ENCODE measurements around the gene TSBP1. TPM values are rescaled to one million over a fixed set of nuclear protein-coding genes. Genes with fewer than 3 reads are reported as not detected.

The TSBP1 gene
- total and polyA plus RNA-seq, 2 of the 8 experiments (the other 6 are each of a cell fraction or from before 2014, with no cell fraction given): not detected

GRCh38 chr6:32293695-32294094 is 78.0 kb downstream of the TSBP1 start:
- H4K8ac ChIP-seq (ENCODE audit: extremely low read depth, insufficient read depth, low read length): no peak overlapping the region
- no peak overlapping the region for H2BK5ac ChIP-seq (ENCODE audit: low read depth, low read length)
- H3K9ac ChIP-seq (replicated peaks in 1 of 4; ENCODE audit: extremely low read depth in 1 of 4, low read depth in 3 of 4, low read length in 3 of 4): no peak overlapping the region
- H3K79me2 ChIP-seq (ENCODE audit: control insufficient read depth in 1 of 2, insufficient read depth in 2 of 2, low read length in 2 of 2): no peaks in the 10 kb centered on the region
- H3K4me1 ChIP-seq (replicated peaks in 1 of 4; ENCODE audit: control insufficient read depth in 3 of 4, insufficient read depth in 4 of 4, low read length in 3 of 4): no peaks in the 10 kb centered on the region
- H3K79me1 ChIP-seq (ENCODE audit: low read depth, low read length): no peaks in the 10 kb centered on the region
- H2BK120ac ChIP-seq (replicated peaks; ENCODE audit: low read depth, low read length): no peak overlapping the region
- H3K14ac ChIP-seq (ENCODE audit: insufficient read length): no peak overlapping the region
- H4K5ac ChIP-seq (ENCODE audit: insufficient read length, low read depth, low read length): no peak overlapping the region
- DNase-seq (ENCODE audit: low read depth in 1 of 2, low spot score in 2 of 2): no peak
- no peak overlapping the region for H2AK5ac ChIP-seq (ENCODE audit: low read depth, low read length)
- H3K27ac ChIP-seq (ENCODE audit: low read depth, low read length): no peak overlapping the region
- H3K9me3 ChIP-seq (ENCODE audit: insufficient read depth in 2 of 2, low read depth in 1 of 2, low read length in 1 of 2): no peaks in the 10 kb centered on the region
- no peak overlapping the region for H3K4ac ChIP-seq (replicated peaks; ENCODE audit: insufficient read length, low read depth, low read length)
- no peaks in the 10 kb centered on the region for H4K20me1 ChIP-seq (replicated peaks in 1 of 2; ENCODE audit: control insufficient read depth in 1 of 2, insufficient read depth in 2 of 2, low read length in 2 of 2)
- POLR2A ChIA-PET (ENCODE audit: partially characterized antibody): no interaction called here
- no peak overlapping the region for H3K4me3 ChIP-seq (ENCODE audit: extremely low read depth in 1 of 4, insufficient read depth in 2 of 4, low read depth in 3 of 4, low read length in 4 of 4)
- no peak overlapping the region for H2BK12ac ChIP-seq (ENCODE audit: low read depth, low read length)
- H3K27me3 ChIP-seq (replicated peaks in 1 of 4; ENCODE audit: control insufficient read depth in 3 of 4, extremely low read depth in 1 of 4, insufficient read depth in 3 of 4, low read length in 3 of 4): no peaks in the 10 kb centered on the region
- CTCF ChIA-PET (ENCODE audit: partially characterized antibody): interaction anchor here (1.8 kb wide), 1 partner anchor 15 kb away, joined by 3 read pairs; no protein-coding TSS in a partner anchor
- H3K23me2 ChIP-seq (ENCODE audit: low read depth, low read length): no peaks in the 10 kb centered on the region
- no peak overlapping the region for H2AFZ ChIP-seq (ENCODE audit: low read length)
- no peak overlapping the region for H3K18ac ChIP-seq (ENCODE audit: extremely low read depth, low read length)
- FAIRE-seq: no peak
- no peak overlapping the region for H2BK15ac ChIP-seq (ENCODE audit: low read length)
- WGBS, 2 experiments (ENCODE audit: extremely low coverage in 1 of 2, insufficient coverage in 1 of 2, insufficient read length in 1 of 2, insufficient replicate concordance in 2 of 2, low coverage in 1 of 2, low lambda C conversion rate in 2 of 2, missing lambda C conversion rate in 1 of 2): 93% methylated on average over 4 of the region's 4 CpGs; no CpG with 5 or more reads in 1 of the 2 experiments
- H4K91ac ChIP-seq (replicated peaks; ENCODE audit: insufficient read length, low read length): no peak overlapping the region
- H3K56ac ChIP-seq (replicated peaks; ENCODE audit: insufficient read length, low read depth, low read length): no peak overlapping the region
- H3K4me2 ChIP-seq (ENCODE audit: insufficient read depth in 1 of 2, low read depth in 2 of 2, low read length in 2 of 2): no peak overlapping the region
- no peak overlapping the region for H3K23ac ChIP-seq (ENCODE audit: insufficient read length)
- H3K36me3 ChIP-seq (ENCODE audit: control insufficient read depth in 2 of 4, insufficient read depth in 4 of 4, low read length in 3 of 4): no peaks in the 10 kb centered on the region
- H2BK20ac ChIP-seq (ENCODE audit: low read length): no peak overlapping the region
- TF ChIP-seq POU5F1 (IDR thresholded peaks at IDR 0.05; ENCODE audit: low read depth, low read length) (no peak), GABPA (IDR thresholded peaks at IDR 0.05; ENCODE audit: borderline replicate concordance, insufficient read depth, low read length) (no peak), SP2 (IDR thresholded peaks at IDR 0.05; ENCODE audit: low read length) (no peak), E2F6 (IDR thresholded peaks at IDR 0.05) (no peak), PHF8 (conservative IDR thresholded peaks at IDR 0.05; ENCODE audit: low read depth, low read length) (no peak), SUZ12 (IDR thresholded peaks at IDR 0.05; ENCODE audit: low read length) (no peak), CHD2 (IDR thresholded peaks at IDR 0.05; ENCODE audit: low read length) (no peak), SP4 (IDR thresholded peaks at IDR 0.05; ENCODE audit: low read length) (no peak), ZNF274 (IDR thresholded peaks at IDR 0.05; ENCODE audit: borderline replicate concordance, extremely low read depth, low read length) (no peak), RAD21 (IDR thresholded peaks at IDR 0.05 in 1 of 2, conservative IDR thresholded peaks at IDR 0.05 in 1 of 2; ENCODE audit: low read depth in 2 of 2, low read length in 2 of 2) (no peak), HDAC6 (IDR thresholded peaks at IDR 0.05; ENCODE audit: low read depth, low read length) (no peak), JUN (IDR thresholded peaks at IDR 0.05; ENCODE audit: low read depth, low read length) (no peak), SP1 (IDR thresholded peaks at IDR 0.05; ENCODE audit: low read depth, low read length) (no peak), CEBPB (IDR thresholded peaks at IDR 0.05; ENCODE audit: low read depth, low read length) (no peak), HDAC2 (IDR thresholded peaks at IDR 0.05; ENCODE audit: borderline replicate concordance in 1 of 2, low read depth in 2 of 2, low read length in 2 of 2) (no peak)
